ENCODE measurements around the gene ALDH16A1.
A peak's percentile ranks its signal among the peaks of the same experiment; 100 is the strongest.

The ALDH16A1 gene

DNA sequence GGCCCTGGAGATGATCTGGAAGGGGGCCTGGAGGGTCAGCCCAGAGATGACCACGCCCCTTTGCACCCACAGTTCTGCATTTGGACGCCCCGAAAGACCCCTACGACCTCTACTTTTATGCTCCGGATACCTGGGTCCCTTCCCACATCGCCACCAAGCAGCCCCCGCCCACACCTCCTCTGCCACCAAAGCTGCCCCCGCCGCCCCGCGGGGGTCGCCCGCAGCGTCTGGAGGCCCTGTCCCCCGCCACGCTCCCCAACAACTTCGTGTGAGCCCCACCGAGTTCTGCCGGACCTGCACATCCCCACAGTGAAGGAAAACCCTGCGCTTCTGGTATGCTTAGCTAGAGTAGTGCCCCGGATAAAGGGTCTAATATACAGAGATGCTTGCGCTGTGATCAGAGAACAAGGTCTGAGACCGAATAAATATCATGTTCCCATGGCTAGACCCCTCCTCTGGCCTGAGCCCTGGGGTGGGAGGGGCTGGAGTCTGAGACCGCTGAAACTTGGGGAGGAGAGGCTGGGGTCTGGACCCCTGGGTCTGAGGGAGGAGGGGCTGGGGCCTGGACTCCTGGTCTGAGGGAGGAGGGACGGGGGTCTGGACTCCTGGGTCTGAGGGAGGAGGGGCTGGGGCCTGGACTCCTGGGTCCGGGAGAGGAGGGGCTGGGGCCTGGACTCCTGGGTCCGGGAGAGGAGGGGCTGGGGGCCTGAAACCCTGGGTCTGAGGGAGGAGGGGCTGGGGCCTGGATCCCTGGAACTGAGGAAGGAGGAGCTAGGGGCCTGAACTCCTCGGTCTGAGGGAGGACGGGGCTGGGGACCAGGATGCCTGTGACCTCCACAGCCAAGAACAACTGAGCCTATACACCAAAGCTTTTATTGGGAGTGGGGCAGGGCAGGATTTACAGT, 24.2 kb upstream of the ALDH16A1 start:
- TF ChIP-seq, protein P1, sequence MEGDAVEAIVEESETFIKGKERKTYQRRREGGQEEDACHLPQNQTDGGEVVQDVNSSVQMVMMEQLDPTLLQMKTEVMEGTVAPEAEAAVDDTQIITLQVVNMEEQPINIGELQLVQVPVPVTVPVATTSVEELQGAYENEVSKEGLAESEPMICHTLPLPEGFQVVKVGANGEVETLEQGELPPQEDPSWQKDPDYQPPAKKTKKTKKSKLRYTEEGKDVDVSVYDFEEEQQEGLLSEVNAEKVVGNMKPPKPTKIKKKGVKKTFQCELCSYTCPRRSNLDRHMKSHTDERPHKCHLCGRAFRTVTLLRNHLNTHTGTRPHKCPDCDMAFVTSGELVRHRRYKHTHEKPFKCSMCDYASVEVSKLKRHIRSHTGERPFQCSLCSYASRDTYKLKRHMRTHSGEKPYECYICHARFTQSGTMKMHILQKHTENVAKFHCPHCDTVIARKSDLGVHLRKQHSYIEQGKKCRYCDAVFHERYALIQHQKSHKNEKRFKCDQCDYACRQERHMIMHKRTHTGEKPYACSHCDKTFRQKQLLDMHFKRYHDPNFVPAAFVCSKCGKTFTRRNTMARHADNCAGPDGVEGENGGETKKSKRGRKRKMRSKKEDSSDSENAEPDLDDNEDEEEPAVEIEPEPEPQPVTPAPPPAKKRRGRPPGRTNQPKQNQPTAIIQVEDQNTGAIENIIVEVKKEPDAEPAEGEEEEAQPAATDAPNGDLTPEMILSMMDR (IDR thresholded peaks at IDR 0.05; ENCODE audit: insufficient read depth, low read depth, low read length, missing control alignments): no peak
- no peak overlapping the region for H3K4me3 ChIP-seq (ENCODE audit: low read depth, low read length)
- no peak for DNase-seq (ENCODE audit: low read depth)

DNA sequence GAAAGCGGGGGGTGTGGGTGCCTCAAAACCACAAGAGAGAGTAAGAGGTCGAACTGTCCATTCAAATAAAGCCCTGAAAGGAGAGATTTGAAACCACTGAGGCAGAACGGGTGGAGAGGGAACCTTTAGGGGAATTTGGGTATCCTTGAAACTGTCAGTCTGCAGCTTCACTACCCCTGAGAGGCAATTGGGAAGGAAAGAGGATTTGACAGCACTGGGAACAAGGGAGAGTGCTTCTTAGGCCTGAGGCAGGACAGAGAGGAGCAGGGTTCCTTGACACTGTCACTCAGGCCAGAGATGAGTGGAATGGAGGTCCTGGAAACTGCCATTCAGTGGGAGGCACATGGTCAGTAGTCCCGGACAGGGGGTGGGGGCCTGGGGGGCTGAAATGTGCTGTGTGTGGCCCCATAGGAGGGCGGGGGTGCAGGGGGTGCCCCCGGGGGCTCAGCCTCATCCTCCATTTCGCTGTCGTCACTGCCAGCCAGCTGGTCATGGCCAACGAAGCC, 22.8 kb upstream of the ALDH16A1 start:
- no peak for DNase-seq (ENCODE audit: low read depth)
- TF ChIP-seq, protein P1 (IDR thresholded peaks at IDR 0.05; ENCODE audit: insufficient read depth, low read depth, low read length, missing control alignments): no peak
- H3K4me3 ChIP-seq (ENCODE audit: low read depth, low read length): no peak overlapping the region

DNA sequence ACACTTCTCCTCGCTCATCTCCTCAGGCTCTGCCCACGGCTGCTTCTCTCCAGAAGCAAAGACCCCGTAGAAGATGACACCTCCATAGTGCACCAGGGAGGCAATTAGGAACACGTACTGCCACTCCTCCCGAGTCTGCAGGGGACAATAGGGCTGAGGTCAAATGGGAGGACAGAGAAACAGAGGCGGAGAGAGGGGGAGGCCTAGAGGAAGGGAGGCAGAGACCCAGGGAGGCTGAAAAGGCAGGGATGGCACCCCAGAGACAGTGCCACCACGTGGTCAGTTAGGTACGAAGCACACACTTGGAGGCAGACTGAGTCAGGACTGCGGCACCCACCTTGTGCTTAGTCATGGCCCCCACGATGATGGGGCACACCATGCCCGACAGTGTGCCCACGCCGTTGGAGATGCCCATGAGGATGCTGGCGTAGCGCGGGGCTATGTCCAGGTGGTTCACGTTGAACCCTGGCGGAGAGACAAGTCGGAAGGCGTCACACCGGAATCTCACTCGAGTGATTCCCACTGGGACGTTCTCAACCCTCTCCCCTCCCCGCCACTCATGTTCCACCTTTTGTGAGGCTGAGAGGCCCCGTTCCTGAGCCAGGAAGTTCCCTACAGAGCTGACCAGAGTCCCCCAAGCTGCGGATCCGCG, 22.2 kb upstream of the ALDH16A1 start:
- no peak overlapping the region for H3K4me3 ChIP-seq (ENCODE audit: low read depth, low read length)
- no peak for DNase-seq (ENCODE audit: low read depth)
- TF ChIP-seq, protein P1 (IDR thresholded peaks at IDR 0.05; ENCODE audit: insufficient read depth, low read depth, low read length, missing control alignments): peak; percentile 38

DNA sequence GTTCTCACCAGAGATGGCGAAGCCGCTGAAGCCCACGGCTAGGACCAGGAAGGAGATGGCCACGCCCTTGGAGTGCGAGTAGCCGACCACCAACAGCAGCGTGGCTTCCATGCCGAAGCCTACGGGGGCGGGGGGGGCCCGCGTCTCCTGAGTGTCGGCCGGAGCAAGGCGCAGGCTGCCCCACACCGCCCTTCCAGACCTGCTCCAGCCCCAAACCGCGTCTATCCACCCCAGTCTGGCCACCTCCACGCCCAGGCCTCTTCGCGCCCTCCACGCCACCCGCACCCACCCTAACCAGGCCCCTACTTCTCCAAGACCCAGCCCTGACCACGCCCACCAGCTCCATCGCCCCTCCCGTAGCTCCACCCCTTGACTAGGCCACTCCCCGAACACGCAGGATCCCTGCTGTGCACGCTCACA, 21.7 kb upstream of the ALDH16A1 start:
- TF ChIP-seq, protein P1 (IDR thresholded peaks at IDR 0.05; ENCODE audit: insufficient read depth, low read depth, low read length, missing control alignments): no peak
- H3K4me3 ChIP-seq (ENCODE audit: low read depth, low read length): no peak overlapping the region
- no peak for DNase-seq (ENCODE audit: low read depth)

DNA sequence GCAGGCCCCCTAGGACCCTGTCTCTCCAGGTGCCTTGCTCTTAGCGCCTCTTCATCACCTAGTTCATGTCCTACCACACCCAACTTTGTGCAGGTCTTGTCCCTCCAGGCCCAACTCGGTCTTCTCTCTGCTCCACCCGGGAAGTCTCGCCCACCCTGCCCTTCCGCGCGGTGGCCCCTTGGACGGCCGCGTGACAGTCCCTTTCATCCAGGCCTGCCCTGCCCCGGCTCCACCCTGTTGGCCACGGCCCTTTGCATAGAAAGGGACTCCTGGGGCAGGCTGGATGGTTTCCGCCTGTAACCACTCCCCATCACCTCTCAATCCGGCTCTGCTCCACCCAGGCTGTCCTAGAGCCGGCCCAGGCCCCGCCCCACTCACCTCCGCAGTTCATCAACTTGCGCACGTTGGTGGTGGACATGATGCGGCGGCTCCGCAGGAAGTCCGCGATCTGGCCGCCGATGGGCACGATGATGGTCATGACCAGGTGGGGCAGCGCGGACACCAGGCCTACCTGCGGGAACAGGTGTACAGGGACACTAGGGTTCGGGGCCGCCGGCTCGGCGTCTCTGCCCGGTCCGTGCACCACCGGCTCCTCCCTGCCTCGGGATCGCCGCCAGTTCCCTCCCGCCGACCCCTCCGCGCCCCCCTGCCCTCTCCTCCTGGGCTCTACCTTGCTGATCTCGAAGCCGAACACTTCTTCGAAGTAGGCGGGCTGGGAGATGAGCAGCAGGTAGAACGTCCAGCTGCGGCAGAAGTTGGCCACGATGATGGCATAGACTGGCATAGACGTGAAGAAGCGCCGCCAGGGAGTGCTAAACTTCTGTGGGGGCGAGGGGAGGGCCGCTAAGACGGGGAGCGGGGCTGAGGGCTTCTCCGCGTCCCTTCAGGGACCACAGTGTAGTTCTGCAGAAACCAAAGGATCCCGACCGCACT, 20.6 kb upstream of the ALDH16A1 start:
- TF ChIP-seq, protein P1 (IDR thresholded peaks at IDR 0.05; ENCODE audit: insufficient read depth, low read depth, low read length, missing control alignments): no peak
- no peak overlapping the region for H3K4me3 ChIP-seq (ENCODE audit: low read depth, low read length)
- peak; percentile 48 for DNase-seq (ENCODE audit: low read depth)

DNA sequence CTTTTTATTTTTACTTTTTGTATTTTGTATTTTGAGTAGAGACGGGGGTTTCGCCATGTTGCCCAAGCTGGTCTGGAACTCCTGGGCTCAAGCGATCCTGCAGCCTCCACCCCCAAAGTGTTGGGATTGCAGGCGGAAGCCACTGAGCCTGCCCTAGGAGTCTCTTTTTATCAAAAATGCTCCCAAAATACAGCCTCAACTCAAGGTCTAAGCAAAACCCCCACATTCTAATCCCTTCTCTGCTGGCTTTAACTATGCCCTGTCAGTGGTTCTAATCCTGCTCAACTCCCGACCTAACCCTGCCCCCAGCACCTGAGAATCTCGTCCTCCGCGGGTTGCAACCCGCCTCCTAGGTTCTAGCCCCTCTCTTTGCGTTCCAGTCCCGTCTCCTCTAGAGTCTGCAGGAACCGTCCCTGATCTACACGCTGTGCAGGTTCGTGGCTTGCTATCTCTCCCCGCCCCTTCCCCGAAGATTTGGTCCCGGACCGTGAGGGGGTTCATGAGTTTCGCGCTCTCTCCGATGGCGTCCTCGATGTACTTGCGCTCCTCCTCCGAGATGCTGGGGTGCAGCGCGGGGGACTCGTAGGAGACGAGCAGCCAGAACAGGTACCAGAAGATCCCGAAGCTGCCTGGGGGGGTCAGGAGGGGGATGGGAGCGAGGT, 19.7 kb upstream of the ALDH16A1 start:
- TF ChIP-seq, protein P1 (IDR thresholded peaks at IDR 0.05; ENCODE audit: insufficient read depth, low read depth, low read length, missing control alignments): no peak
- DNase-seq (ENCODE audit: low read depth): no peak
- H3K4me3 ChIP-seq (ENCODE audit: low read depth, low read length): no peak overlapping the region
